Measurements from ENCODE around the gene LRRC27. TPM values are rescaled to one million over a fixed set of nuclear protein-coding genes. Genes with fewer than 3 reads are reported as not detected.

The LRRC27 gene
- total and polyA plus RNA-seq, 8 donors: 11.7 to 35.1 (median 28.3) TPM

- no peaks in the 10 kb centered on the region for H3K36me3 ChIP-seq
- ATAC-seq: no peak
- intact Hi-C loops (cut with DNase I): no loop called here
- no peak for TF ChIP-seq CTCF (IDR thresholded peaks at IDR 0.05)
- H3K27ac ChIP-seq: no peak overlapping the region
- H3K27me3 ChIP-seq: no peaks in the 10 kb centered on the region
- no peaks in the 10 kb centered on the region for H3K4me1 ChIP-seq
- no peaks in the 10 kb centered on the region for H3K9me3 ChIP-seq
- DNase-seq: peak in 1 of 4 donors; percentile 18
- H3K4me3 ChIP-seq: no peak overlapping the region
Measured at GRCh38 chr10:132382231-132382922, 50.4 kb downstream of the LRRC27 start.

- Histone ChIP-seq H3K27me3 (no peaks in the 10 kb centered on the region), H3K4me1 (peaks cover 3 to 4% of the 10 kb centered on the region in 2 donors), H3K27ac (no peak overlapping the region), H3K9me3 (no peaks in the 10 kb centered on the region), H3K4me3 (no peak overlapping the region), H3K36me3 (no peaks in the 10 kb centered on the region)
- intact Hi-C loops (cut with DNase I): no loop called here
- TF ChIP-seq CTCF (IDR thresholded peaks at IDR 0.05): no peak
- DNase-seq (peak in 1 of 4 donors; percentile 7), ATAC-seq (no peak)
Measured at GRCh38 chr10:132383101-132383500, 51.1 kb downstream of the LRRC27 start.

- no peak for TF ChIP-seq CTCF (IDR thresholded peaks at IDR 0.05)
- peaks cover 3 to 5% of the 10 kb centered on the region in 2 donors for H3K4me1 ChIP-seq
- no peak overlapping the region for H3K4me3 ChIP-seq
- ATAC-seq (no peak), DNase-seq (peak in 1 of 4 donors; percentile 67)
- H3K9me3 ChIP-seq: no peaks in the 10 kb centered on the region
- H3K27ac ChIP-seq: no peak overlapping the region
- no peaks in the 10 kb centered on the region for H3K27me3 ChIP-seq
- intact Hi-C loops (cut with DNase I): no loop called here
- H3K36me3 ChIP-seq: no peaks in the 10 kb centered on the region
Measured at GRCh38 chr10:132383751-132384196, 51.8 kb downstream of the LRRC27 start.

- no peak overlapping the region for H3K27ac ChIP-seq
- H3K27me3 ChIP-seq: no peaks in the 10 kb centered on the region
- H3K36me3 ChIP-seq: no peaks in the 10 kb centered on the region
- no peaks in the 10 kb centered on the region for H3K9me3 ChIP-seq
- ATAC-seq: no peak
- DNase-seq: peak in 1 of 4 donors; percentile 51
- no peak overlapping the region for H3K4me3 ChIP-seq
- no peak for TF ChIP-seq CTCF (IDR thresholded peaks at IDR 0.05)
- intact Hi-C loops (cut with DNase I): loop anchor here in 1 of 2 donors (5.0 kb wide), 1 partner anchor 67 kb away; no protein-coding TSS in a partner anchor
- H3K4me1 ChIP-seq: peaks cover 3 to 15% of the 10 kb centered on the region in 2 donors
Measured at GRCh38 chr10:132384618-132385388, 52.8 kb downstream of the LRRC27 start.

GRCh38 chr10:132385389-132385667 is 53.3 kb downstream of the LRRC27 start:
- H3K4me3 ChIP-seq: no peak overlapping the region
- H3K27me3 ChIP-seq: no peaks in the 10 kb centered on the region
- DNase-seq: no peak
- H3K4me1 ChIP-seq: peaks cover 3 to 16% of the 10 kb centered on the region in 2 donors
- ATAC-seq: no peak
- no peaks in the 10 kb centered on the region for H3K36me3 ChIP-seq
- TF ChIP-seq CTCF (IDR thresholded peaks at IDR 0.05): no peak
- no peak overlapping the region for H3K27ac ChIP-seq
- no peaks in the 10 kb centered on the region for H3K9me3 ChIP-seq
- intact Hi-C loops (cut with DNase I): loop anchor here in 1 of 2 donors (5.0 kb wide), 1 partner anchor 67 kb away; no protein-coding TSS in a partner anchor

All from left lung (tissue), 10 donors.